Chondrocyte (in vitro differentiated cells): ENCODE results near the gene CDH22. TPM values are rescaled to one million over a fixed set of nuclear protein-coding genes. Genes with fewer than 3 reads are reported as not detected.

Experiments
- DNase-seq: peaks from one replicate; pipeline ENCODE4 v3.0.0; 2021; ENCODE audit warnings: mixed read lengths, low spot score
- H3K27ac Mint-ChIP-seq: one replicate; pipeline ENCODE4 v1.8.0; 2021; ENCODE audit warnings: mild to moderate bottlenecking, moderate library complexity, mixed read lengths; ENCODE audit not compliant: unreplicated experiment
- H3K27me3 Mint-ChIP-seq: 2 replicates; pipeline ENCODE4 v1.8.0; 2021; ENCODE audit warnings: low read depth, mixed read lengths
- H3K36me3 Mint-ChIP-seq: 2 replicates; pipeline ENCODE4 v1.8.0; 2021; ENCODE audit warnings: low read depth, mixed read lengths
- H3K4me1 Mint-ChIP-seq: 2 replicates; pipeline ENCODE4 v1.8.0; 2021; ENCODE audit warnings: low read depth, mild to moderate bottlenecking, mixed read lengths
- H3K4me3 Mint-ChIP-seq: one replicate; pipeline ENCODE4 v1.8.0; 2021; ENCODE audit warnings: mild to moderate bottlenecking, moderate library complexity, mixed read lengths; ENCODE audit not compliant: unreplicated experiment
- H3K9me3 Mint-ChIP-seq: 2 replicates; pipeline ENCODE4 v1.8.0; 2021; ENCODE audit warnings: low read depth, mixed read lengths
- total RNA-seq: library from RNA; stranded (reverse); gene quantifications from 3 replicates; pipeline ENCODE4 v1.2.1, GENCODE V29; 2021
- TF ChIP-seq, protein P1 (sequence below): fragments of 200-600 bp; sonication (generic); IDR thresholded peaks from 2 replicates; pipeline ENCODE4 v1.5.0; 2021; ENCODE audit warnings: antibody characterized with exemption, mild to moderate bottlenecking, moderate library complexity

CDH22 gene
- total RNA-seq, 1 donor from 2014 or later = not detected

DNA sequence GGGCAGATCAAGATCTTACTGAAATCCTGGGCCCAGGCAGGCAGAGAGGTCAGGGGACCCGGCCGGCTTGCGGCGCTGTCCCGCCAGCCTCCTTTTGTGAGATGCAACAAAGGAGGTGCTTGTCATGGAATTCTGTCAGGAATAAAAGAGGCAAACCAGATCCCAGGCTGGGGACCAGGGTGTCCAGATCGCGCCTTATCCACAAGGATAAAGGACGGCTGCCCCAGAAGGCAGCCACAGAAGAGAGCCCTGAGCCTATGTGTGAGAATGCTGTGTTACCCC, 42.6 kb upstream of the CDH22 start:
- H3K4me1 Mint-ChIP-seq = peaks cover 20% of the 10 kb centered on the region

DNA sequence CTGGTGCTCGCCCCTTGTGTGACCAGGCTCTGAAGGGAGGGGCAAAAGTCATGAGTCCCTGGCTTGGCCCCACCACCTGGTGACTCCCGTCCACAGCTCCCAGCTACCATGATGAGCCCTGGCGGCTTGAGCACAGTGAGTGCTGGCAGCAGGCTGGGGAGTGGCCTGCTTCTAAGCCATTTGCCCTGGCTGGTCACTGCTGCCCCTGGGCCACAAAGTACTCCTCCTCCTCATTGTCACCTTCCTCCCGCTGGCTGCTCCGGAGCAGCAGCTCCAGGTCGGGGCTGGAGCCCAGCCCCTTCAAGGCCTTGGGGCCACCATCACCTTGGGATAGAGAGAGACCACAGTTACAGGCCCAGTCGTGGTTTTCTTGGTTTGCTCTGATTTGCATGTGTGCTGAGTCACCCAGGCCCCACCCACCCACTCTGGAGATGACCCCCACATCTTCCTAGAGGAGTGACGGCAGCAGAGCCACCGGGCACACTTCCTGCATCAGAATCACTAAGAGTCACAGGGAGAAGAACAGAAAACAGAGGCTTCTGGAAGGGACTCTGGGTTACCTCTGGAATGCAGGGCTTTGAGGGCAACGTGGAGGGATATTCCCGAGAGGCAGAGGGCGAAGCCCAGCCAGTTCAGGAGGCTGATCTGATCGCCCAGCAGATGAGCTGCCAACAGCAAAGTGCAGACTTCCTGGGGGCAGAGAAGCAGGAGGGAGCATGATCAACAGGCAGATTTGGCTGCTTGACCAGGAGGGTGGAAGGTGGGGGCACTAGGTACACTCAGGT, 42.1 kb upstream of the CDH22 start:
- no peak for DNase-seq
- H3K4me3 Mint-ChIP-seq = no peak overlapping the region
- TF ChIP-seq, protein P1, sequence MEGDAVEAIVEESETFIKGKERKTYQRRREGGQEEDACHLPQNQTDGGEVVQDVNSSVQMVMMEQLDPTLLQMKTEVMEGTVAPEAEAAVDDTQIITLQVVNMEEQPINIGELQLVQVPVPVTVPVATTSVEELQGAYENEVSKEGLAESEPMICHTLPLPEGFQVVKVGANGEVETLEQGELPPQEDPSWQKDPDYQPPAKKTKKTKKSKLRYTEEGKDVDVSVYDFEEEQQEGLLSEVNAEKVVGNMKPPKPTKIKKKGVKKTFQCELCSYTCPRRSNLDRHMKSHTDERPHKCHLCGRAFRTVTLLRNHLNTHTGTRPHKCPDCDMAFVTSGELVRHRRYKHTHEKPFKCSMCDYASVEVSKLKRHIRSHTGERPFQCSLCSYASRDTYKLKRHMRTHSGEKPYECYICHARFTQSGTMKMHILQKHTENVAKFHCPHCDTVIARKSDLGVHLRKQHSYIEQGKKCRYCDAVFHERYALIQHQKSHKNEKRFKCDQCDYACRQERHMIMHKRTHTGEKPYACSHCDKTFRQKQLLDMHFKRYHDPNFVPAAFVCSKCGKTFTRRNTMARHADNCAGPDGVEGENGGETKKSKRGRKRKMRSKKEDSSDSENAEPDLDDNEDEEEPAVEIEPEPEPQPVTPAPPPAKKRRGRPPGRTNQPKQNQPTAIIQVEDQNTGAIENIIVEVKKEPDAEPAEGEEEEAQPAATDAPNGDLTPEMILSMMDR = no peak
- peak overlapping the region; percentile 94 for H3K27ac Mint-ChIP-seq
- H3K27me3 Mint-ChIP-seq = peaks cover 5% of the 10 kb centered on the region
- no peaks in the 10 kb centered on the region for H3K9me3 Mint-ChIP-seq
- H3K4me1 Mint-ChIP-seq = peaks cover 20% of the 10 kb centered on the region
- peaks cover 4% of the 10 kb centered on the region for H3K36me3 Mint-ChIP-seq

More for the DNA sequence above, 42.6 kb upstream of the CDH22 start:
- peaks cover 1% of the 10 kb centered on the region for H3K27me3 Mint-ChIP-seq
- H3K4me3 Mint-ChIP-seq = no peak overlapping the region
- TF ChIP-seq, protein P1 = no peak
- peaks cover 3% of the 10 kb centered on the region for H3K36me3 Mint-ChIP-seq
- H3K9me3 Mint-ChIP-seq = no peaks in the 10 kb centered on the region
- peak overlapping the region; percentile 94 for H3K27ac Mint-ChIP-seq
- no peak for DNase-seq

DNA sequence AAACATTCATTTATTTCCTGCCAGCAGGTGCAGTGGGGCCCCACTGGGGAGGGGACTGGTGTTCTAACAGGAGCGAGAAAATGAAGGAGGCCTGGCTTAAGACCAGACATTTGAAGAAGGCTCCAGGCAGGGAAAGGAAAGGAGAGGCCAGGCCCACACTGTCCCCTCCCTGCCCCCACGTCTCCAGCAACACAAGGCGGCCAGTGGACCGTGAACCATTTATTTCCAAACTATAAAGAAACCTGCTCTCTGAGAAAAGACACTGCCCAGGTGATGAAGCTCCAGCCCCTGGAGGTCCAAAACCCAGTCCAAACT, 41.4 kb upstream of the CDH22 start:
- H3K27me3 Mint-ChIP-seq = peaks cover 12% of the 10 kb centered on the region
- no peak for DNase-seq
- peaks cover 20% of the 10 kb centered on the region for H3K4me1 Mint-ChIP-seq
- H3K27ac Mint-ChIP-seq = no peak overlapping the region
- no peak overlapping the region for H3K4me3 Mint-ChIP-seq
- TF ChIP-seq, protein P1 = no peak
- H3K36me3 Mint-ChIP-seq = peaks cover 4% of the 10 kb centered on the region
- H3K9me3 Mint-ChIP-seq = no peaks in the 10 kb centered on the region

DNA sequence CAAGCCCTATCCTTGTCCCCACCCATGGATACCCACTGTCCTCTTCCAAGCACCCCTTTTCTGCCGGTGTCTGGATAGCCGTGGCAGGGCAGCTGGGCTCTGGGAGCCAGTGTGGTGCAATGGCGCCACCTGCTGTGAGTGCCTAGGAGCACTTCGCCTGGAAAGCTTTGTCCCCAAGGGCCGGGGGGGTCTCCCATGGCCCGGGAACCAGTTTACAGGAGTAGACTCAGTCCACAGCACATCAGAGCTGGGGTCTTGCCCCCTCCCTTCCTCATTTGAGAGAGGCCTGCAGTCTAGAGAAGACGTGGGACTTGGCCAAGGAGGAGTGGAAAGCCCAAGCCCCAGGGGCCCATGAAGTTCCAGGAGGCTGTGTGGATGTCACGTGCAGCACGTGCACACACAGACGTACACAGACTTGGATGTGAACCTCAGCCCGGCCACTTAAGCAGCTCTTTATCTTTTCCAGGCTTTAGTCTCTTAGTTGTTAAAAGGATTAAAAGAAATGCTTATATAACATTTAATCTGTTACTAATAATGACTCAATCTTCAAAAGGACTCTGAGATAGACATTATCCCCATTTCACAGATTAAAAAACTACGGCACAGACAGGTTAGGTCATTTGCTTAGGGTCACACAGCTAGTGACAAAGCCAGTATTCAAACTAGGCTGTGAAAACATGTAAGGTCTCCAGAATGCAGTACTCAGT, 40.9 kb upstream of the CDH22 start:
- TF ChIP-seq, protein P1 = peak; percentile 81
- Mint-ChIP-seq H3K27me3 (peaks cover 17% of the 10 kb centered on the region), H3K36me3 (peaks cover 2% of the 10 kb centered on the region), H3K4me3 (no peak overlapping the region), H3K27ac (no peak overlapping the region), H3K9me3 (no peaks in the 10 kb centered on the region), H3K4me1 (peaks cover 20% of the 10 kb centered on the region)
- DNase-seq = no peak

DNA sequence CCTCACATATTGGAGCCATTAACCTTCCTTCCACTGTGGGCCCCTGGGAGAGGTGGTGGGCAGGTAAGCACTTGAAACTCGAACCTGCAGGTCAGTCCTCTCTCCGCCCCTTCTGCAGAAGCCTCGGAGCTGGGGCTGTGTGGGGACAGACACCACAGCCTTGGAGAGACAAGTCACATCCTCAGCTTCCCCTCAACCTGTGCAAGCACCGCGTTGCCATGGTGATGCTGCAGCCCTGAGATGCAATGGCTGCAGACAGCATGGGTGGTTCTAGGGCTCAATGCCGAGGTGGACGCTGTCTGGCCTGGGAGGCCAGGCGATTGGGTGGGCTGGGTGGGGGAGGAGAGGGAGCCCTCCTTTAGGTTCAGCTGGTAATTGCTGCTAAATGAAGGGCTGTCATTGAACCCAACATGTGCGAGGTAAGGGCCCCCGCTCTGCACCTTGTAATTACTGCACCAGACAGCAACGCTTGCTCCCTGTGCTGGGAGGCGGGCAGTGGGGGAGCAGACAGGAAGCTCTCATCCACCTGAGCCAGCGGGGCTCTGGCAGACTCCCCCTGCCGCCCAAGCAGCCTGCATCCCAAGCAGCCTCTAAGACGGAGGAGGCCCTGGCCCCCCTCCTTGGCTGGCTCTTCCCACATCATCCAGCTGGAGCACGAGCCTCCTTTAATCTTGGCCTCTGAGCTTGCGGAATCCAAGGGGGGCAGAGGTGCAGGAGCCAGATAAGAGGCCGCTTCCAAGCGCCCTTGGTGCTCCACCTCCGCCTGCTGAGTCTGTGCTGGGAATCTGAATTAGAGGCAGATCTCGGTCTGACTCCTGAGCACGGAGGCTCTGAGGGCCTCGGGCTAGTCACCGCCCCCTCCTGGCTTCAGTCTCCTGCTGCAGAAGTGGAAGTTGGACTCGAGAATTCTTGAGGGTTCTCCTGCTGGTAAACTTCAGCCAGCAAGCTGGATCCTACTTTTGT, 39.8 kb upstream of the CDH22 start:
- H3K27me3 Mint-ChIP-seq = peaks cover 24% of the 10 kb centered on the region
- H3K4me1 Mint-ChIP-seq = peaks cover 20% of the 10 kb centered on the region
- H3K4me3 Mint-ChIP-seq = no peak overlapping the region
- TF ChIP-seq, protein P1 = no peak
- no peak overlapping the region for H3K27ac Mint-ChIP-seq
- H3K9me3 Mint-ChIP-seq = no peaks in the 10 kb centered on the region
- H3K36me3 Mint-ChIP-seq = peaks cover 2% of the 10 kb centered on the region
- no peak for DNase-seq
